BE2C (cell line): ENCODE measurements around the gene ADI1.
"Not testable (repeated sequence)": the region's sequence is repeated elsewhere in the genome, so short reads cannot be mapped to it uniquely, and the experiment has no call there.

ENCODE experiments used
- DNase-seq: peaks from one replicate; pipeline ENCODE4 v3.0.0-alpha.2; 2020
- H3K27me3 ChIP-seq: fragments of 250-450 bp; sonication (Bioruptor Pico); 2 replicates; pipeline ENCODE4 v1.5.1; 2020; ENCODE audit warnings: mild to moderate bottlenecking
- H3K36me3 ChIP-seq: fragments of 250-450 bp; sonication (Bioruptor Pico); 2 replicates; pipeline ENCODE4 v1.5.1; 2020; ENCODE audit warnings: mild to moderate bottlenecking
- H3K4me1 ChIP-seq: fragments of 250-450 bp; sonication (Bioruptor Pico); 2 replicates; pipeline ENCODE4 v1.5.1; 2020
- H3K4me3 ChIP-seq: 2 replicates; pipeline ENCODE4 v1.5.1; 2011; ENCODE audit warnings: low read depth, low read length
- H3K9me3 ChIP-seq: fragments of 250-450 bp; sonication (Bioruptor Pico); 2 replicates; pipeline ENCODE4 v1.5.1; 2020
- CTCF ChIP-seq: IDR thresholded peaks from 2 replicates; pipeline ENCODE4 v1.5.1; 2012; ENCODE audit warnings: mild to moderate bottlenecking, low read depth, low read length

Gene ADI1

GRCh38 chr2:3523551-3524041, 4.3 kb upstream of the ADI1 start:
- TF ChIP-seq CTCF: no peak
- H3K4me3 ChIP-seq: peak overlapping the region; percentile 25
- H3K36me3 ChIP-seq: no peaks in the 10 kb centered on the region
- no peaks in the 10 kb centered on the region for H3K27me3 ChIP-seq
- peaks cover 18% of the 10 kb centered on the region for H3K4me1 ChIP-seq
- H3K9me3 ChIP-seq: no peaks in the 10 kb centered on the region
- DNase-seq: no peak

GRCh38 chr2:3522961-3523421, 3.7 kb upstream of the ADI1 start:
- Histone ChIP-seq H3K4me1 (peaks cover 18% of the 10 kb centered on the region), H3K36me3 (no peaks in the 10 kb centered on the region), H3K9me3 (no peaks in the 10 kb centered on the region), H3K27me3 (no peaks in the 10 kb centered on the region), H3K4me3 (peak overlapping the region; percentile 25)
- no peak for DNase-seq
- no peak for TF ChIP-seq CTCF

- Histone ChIP-seq H3K36me3 (no peaks in the 10 kb centered on the region), H3K4me3 (no peak overlapping the region), H3K9me3 (no peaks in the 10 kb centered on the region), H3K4me1 (peaks cover 18% of the 10 kb centered on the region), H3K27me3 (no peaks in the 10 kb centered on the region)
- no peak for DNase-seq
- no peak for TF ChIP-seq CTCF
These were observed 1.3 kb upstream of the ADI1 start for GRCh38 chr2:3520591-3520990.

DNA sequence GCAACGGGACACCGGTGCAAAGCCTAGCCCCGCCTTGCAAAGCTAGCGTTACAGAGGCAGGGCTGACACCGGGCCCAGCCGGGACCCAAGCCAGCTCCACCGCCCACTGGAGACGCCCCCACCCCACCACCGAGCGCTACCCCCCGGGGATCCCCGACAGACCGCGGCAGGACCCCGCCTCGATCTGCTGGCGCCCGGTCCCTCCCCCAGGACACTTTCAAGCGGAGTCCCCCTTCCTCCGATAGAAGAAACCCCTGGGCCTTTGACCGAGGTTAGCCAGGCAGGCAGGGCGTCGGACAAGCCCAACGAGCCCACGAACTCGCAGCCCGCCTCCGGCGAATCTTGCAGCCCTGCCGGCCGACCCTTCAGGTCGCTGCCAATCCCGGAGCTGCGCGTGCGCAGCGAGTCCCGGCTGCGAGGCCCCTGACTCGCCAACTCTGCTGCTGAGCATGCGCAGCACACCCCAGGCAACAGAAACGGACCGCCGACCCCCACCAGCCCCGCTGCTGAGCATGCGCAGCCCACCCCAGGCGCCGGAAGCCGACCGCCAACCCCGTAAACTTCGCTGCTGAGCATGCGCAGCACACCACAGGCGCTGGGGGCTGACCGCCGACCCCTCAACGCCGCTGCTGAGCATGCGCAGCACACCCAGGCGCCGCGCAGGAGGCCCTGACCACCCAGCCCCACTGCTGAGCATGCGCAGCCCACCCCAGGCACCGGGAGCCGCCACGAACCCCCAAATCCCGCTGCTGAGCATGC, 656 bp downstream of the ADI1 start:
- TF ChIP-seq CTCF: no peak
- peak overlapping the region; percentile 69 for H3K4me3 ChIP-seq
- peak; percentile 100 for DNase-seq
- H3K9me3 ChIP-seq: no peaks in the 10 kb centered on the region
- no peaks in the 10 kb centered on the region for H3K27me3 ChIP-seq
- peaks cover 2% of the 10 kb centered on the region for H3K4me1 ChIP-seq
- no peaks in the 10 kb centered on the region for H3K36me3 ChIP-seq

DNA sequence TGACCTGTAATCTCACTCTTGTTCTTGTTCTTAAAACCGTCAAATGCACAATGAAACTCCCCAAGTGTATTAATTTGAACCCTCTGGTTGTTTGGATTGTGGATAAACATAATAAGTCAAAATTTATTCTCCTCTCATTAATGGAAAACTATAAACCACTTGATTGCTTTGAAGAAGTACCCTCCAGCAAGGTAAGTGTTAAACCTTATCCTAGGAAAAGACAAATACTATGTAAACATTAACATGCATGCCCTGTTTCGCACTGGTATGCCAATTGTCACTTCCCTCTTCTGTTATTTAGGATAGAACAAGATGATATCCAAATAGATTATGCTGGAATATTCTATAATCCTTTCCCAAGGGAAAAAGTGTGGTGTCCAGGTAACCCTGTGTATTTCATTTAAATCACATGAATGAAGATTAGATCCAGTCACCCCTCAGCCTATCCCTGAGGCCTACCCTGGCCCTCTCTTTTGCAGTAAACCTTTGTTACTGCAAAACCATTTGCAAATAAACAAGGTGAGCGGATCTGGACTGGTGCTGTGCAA, 1.3 kb downstream of the ADI1 start:
- no peaks in the 10 kb centered on the region for H3K4me1 ChIP-seq
- H3K4me3 ChIP-seq: peak overlapping the region; percentile 62
- no peaks in the 10 kb centered on the region for H3K36me3 ChIP-seq
- no peak for DNase-seq
- no peaks in the 10 kb centered on the region for H3K9me3 ChIP-seq
- TF ChIP-seq CTCF: no peak
- no peaks in the 10 kb centered on the region for H3K27me3 ChIP-seq

GRCh38 chr2:3516831-3517230, 2.5 kb downstream of the ADI1 start:
- Histone ChIP-seq H3K4me1 (no peaks in the 10 kb centered on the region), H3K27me3 (no peaks in the 10 kb centered on the region), H3K9me3 (no peaks in the 10 kb centered on the region), H3K4me3 (no peak overlapping the region), H3K36me3 (no peaks in the 10 kb centered on the region)
- TF ChIP-seq CTCF: no peak
- no peak for DNase-seq

DNA sequence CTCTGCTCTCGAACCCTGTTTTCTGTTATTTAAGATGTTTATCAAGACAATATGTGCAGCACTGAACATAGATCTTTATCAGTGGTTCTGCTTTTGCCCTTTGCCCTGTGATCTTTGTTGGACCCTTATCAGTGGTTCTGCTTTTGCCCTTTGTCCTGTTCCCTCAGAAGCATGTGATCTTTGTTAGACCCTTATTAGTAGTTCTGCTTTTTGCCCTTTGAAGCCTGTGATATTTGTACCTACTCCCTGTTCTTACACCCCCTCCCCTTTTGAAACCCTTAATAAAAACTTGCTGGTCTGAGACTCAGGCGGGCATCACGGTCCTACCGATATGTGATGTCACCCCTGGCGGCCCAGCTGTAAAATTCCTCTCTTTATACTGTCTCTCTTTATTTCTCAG, 3.9 kb downstream of the ADI1 start:
- not testable (repeated sequence) for DNase-seq, H3K36me3 ChIP-seq, H3K27me3 ChIP-seq, H3K9me3 ChIP-seq, H3K4me3 ChIP-seq, H3K4me1 ChIP-seq
